22Rv1 (cell line): ENCODE measurements around the gene GP1BB.

Source experiments
- CTCF ChIP-seq: fragments of 450-650 bp; IDR thresholded peaks from 2 replicates; pipeline ENCODE4 v1.5.1; 2017; ENCODE audit warnings: mild to moderate bottlenecking
- ZFX ChIP-seq: fragments of 450-650 bp; IDR thresholded peaks from 2 replicates; pipeline ENCODE4 v1.6.1; 2017; ENCODE audit warnings: antibody characterized with exemption, borderline replicate concordance

- TF ChIP-seq CTCF (no peak), ZFX (no peak)
Measured at GRCh38 chr22:19727310-19728150, 4.2 kb downstream of the GP1BB start.
